GM13977 (cell line): ENCODE results near the gene GSTCD.
A peak's percentile ranks its signal among the peaks of the same experiment; 100 is the strongest.
"Not testable (repeated sequence)": the region's sequence is repeated elsewhere in the genome, so short reads cannot be mapped to it uniquely, and the experiment has no call there.

Experiments
- DNase-seq: peaks from one replicate; pipeline ENCODE4 v3.0.0; 2012; ENCODE audit warnings: low spot score
- in situ Hi-C: fragments of 300-500 bp; cut with MboI; formaldehyde crosslinking; loops from one replicate; pipeline ENCODE4 v1.12.0; 2022; ENCODE audit warnings: low sequenced_read_pairs, low pct_unique_long_range_greater_than_20kb, mixed read lengths, inconsistent platforms; ENCODE audit not compliant: unreplicated experiment
- TF ChIP-seq, protein P1 (sequence below): IDR thresholded peaks from 2 replicates; pipeline ENCODE4 v1.5.1; 2012; ENCODE audit warnings: mild to moderate bottlenecking, control low read depth; ENCODE audit not compliant: insufficient read depth; ENCODE audit errors: extremely low read depth, missing control alignments

Gene GSTCD

DNA sequence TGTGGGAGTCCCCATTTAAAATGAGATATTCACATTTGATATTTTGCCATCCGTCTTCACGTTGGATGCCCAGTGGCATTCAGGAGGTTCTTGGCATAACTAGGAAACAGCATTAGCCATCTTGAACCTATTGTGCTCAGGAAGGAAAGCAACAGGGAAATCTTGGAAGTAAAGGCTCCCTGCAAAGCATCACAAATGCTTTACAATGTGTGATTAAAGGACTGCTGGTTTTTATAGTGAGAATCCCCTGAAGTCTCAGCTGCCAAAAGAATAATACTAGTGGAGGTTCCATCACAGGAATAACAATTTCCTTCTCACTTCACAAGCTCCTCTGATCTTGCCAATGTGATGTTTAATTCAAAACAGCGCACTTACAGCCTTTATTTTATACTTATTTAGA is 137.0 kb downstream of the GSTCD start:
- TF ChIP-seq, protein P1, sequence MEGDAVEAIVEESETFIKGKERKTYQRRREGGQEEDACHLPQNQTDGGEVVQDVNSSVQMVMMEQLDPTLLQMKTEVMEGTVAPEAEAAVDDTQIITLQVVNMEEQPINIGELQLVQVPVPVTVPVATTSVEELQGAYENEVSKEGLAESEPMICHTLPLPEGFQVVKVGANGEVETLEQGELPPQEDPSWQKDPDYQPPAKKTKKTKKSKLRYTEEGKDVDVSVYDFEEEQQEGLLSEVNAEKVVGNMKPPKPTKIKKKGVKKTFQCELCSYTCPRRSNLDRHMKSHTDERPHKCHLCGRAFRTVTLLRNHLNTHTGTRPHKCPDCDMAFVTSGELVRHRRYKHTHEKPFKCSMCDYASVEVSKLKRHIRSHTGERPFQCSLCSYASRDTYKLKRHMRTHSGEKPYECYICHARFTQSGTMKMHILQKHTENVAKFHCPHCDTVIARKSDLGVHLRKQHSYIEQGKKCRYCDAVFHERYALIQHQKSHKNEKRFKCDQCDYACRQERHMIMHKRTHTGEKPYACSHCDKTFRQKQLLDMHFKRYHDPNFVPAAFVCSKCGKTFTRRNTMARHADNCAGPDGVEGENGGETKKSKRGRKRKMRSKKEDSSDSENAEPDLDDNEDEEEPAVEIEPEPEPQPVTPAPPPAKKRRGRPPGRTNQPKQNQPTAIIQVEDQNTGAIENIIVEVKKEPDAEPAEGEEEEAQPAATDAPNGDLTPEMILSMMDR: no peak
- in situ Hi-C loops: no loop called here
- DNase-seq: no peak

DNA sequence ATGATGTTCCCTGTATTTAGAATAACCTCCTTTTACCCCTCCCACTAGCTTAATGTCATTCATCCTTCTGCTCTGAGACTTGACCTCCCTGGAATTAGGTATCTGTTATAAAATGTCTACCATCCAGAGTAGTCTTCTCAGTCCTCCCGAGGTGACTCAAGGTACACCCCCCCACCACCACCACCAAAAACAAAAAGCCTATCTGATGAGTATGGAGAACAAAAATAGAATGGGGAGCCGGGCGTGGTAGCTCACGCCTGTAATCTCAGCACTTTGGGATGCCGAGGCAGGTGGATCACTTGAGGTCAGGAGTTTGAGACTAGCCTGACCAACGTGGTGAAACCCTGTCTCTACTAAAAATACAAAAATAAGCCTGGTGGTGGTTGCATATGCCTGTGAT is 139.8 kb downstream of the GSTCD start:
- DNase-seq, in situ Hi-C loops: not testable (repeated sequence)

DNA sequence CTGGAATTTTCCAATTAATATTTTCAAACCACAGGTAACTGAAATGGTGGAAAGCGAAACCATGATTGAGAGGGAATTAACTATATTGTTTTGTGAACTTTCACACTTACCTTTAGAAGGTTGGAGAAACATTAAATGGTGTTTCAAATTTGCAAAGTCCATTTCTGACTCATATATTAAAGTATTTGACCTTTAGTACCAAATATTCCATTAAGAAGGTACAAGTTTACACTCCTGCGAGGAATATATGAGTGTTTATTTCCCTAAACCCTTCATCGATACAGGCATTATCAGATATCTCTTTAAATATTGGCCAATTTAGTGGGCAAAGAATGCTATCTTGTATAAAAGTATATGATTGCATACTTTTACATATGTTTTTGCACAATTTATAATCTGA is 142.6 kb downstream of the GSTCD start:
- TF ChIP-seq, protein P1: no peak
- in situ Hi-C loops: no loop called here
- no peak for DNase-seq

DNA sequence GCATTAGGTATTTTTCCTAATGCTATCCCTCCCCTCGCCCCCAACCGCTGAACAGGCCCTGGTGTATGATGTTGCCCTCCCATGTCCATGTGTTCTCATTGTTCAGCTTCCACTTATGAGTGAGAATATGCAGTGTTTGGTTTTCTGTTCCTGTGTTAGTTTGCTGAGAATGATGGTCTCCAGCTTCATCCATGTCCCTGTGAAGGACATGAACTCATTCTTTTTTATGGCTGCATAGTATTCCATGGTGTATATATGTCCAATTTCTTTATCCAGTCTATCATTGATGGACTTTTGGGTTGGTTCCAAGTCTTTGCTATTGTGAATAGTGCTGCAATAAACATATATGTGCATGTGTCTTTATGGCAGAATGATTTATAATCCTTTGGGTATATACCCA is 143.6 kb downstream of the GSTCD start:
- DNase-seq, in situ Hi-C loops: not testable (repeated sequence)

DNA sequence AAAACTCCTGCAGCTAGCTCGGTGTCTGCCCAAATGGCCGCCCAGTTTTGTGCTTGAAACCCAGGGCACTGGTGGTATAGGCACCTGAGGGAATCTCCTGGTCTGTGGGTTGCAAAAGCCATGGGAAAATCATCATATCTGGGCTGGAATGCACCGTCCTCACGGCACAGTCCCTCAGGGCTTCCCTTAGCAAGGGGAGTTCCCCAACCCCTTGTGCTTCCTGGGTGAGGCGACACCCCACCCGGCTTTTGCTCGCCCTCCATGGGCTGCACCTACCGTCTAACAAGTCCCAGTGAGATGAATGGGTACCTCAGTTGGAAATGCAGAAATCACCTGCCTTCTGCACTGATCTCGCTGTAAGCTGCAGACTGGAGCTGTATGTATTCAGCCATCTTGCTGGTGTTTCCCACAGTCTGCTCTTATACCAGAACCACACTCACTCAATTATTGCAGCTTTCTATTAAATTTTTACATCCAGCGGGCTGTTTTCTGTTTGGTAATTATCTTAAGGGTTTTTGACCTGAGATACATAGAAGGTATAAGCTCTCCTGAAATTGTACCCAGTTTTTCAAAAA is 150.0 kb downstream of the GSTCD start:
- in situ Hi-C loops: no loop called here
- TF ChIP-seq, protein P1: no peak
- DNase-seq: no peak

DNA sequence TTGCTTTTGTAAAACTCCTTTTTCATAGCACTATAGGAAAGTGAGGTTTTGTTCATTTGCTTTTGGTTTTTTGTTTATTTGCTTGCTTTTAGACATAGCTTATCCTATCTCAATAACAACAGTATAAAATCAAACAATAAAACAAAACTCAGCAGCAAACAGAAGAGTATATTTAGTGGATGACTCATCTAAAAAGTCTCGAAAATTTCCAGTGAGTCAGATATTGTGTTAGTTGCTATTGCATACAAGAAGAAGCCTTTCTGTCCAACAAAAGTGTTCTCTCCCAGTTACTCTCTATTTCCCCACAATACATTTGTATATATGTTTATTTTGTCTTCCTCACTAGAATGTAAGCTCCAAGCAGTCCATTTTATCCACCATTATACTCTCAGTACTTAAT is 150.6 kb downstream of the GSTCD start:
- TF ChIP-seq, protein P1: no peak
- in situ Hi-C loops: no loop called here
- peak; percentile 25 for DNase-seq

DNA sequence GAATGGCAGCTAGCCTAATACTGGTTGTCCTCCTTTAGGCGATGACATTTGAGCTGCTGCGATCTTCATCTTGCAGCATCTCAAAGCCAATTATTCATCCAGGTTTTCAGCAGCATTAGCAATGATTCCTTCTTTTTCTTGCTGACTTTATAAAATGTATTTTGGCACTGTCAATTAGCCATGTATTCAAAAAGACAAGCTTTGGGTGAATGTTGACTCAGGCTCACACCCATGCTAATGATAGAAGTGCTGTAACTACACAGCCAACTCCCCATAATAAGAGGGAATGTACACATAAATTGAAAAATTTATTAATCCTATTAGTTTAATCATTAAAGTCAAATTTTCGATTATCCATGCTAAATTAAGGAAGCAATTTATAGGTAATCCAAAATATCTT is 162.4 kb downstream of the GSTCD start:
- in situ Hi-C loops: no loop called here
- TF ChIP-seq, protein P1: no peak
- DNase-seq: no peak

DNA sequence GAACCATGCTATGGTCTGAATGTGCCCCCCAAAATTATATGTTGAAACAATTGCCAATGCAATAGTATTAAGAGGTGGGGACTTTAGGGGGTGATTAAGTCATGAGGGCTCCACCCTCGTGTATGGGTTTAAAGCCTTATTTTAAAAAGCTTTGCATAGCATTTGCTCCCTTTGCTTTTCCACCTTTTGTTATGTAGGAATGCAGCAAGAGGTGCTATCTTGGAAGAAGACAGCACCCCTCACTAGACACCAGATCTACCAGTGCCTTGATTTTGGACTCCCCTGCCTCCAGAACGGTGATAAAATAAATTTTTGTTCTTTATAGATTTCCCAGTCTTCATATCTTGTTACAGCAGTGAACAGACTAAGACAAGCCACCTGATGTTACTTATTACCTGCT is 163.4 kb downstream of the GSTCD start:
- in situ Hi-C loops: no loop called here
- TF ChIP-seq, protein P1: no peak
- no peak for DNase-seq
